Effector memory CD4-positive, alpha-beta T cell (primary cell): Measurements from ENCODE around the gene RNPEPL1.
"Not testable (repeated sequence)": the region's sequence is repeated elsewhere in the genome, so short reads cannot be mapped to it uniquely, and the experiment has no call there.

Source experiments
- DNase-seq, 3 donors: peaks; one replicate each; pipeline ENCODE4 v3.0.0-alpha.2; 2020
- H3K27ac ChIP-seq: 2 replicates; pipeline ENCODE4 v1.7.0; 2013; ENCODE audit warnings: mild to moderate bottlenecking, low read length, moderate library complexity; ENCODE audit not compliant: insufficient read depth, poor library complexity, severe bottlenecking
- H3K27me3 ChIP-seq: replicated peaks from 2 replicates; pipeline ENCODE4 v1.7.0; 2013; ENCODE audit warnings: mild to moderate bottlenecking, low read length; ENCODE audit not compliant: insufficient read depth, control insufficient read depth, poor library complexity, severe bottlenecking
- H3K36me3 ChIP-seq: 2 replicates; pipeline ENCODE4 v1.7.0; 2013; ENCODE audit warnings: mild to moderate bottlenecking, low read length, moderate library complexity; ENCODE audit not compliant: control insufficient read depth, insufficient read depth
- H3K4me1 ChIP-seq: 2 replicates; pipeline ENCODE4 v1.7.0; 2013; ENCODE audit warnings: low read length, mild to moderate bottlenecking; ENCODE audit not compliant: control insufficient read depth, insufficient read depth, poor library complexity, severe bottlenecking
- H3K4me3 ChIP-seq: 2 replicates; pipeline ENCODE4 v1.7.0; 2013; ENCODE audit warnings: low read length, low read depth, mild to moderate bottlenecking; ENCODE audit not compliant: insufficient read depth, poor library complexity, severe bottlenecking
- H3K9me3 ChIP-seq: 2 replicates; pipeline ENCODE4 v1.7.0; 2013; ENCODE audit warnings: mild to moderate bottlenecking, low read length, moderate library complexity; ENCODE audit not compliant: control insufficient read depth

RNPEPL1 gene

DNA sequence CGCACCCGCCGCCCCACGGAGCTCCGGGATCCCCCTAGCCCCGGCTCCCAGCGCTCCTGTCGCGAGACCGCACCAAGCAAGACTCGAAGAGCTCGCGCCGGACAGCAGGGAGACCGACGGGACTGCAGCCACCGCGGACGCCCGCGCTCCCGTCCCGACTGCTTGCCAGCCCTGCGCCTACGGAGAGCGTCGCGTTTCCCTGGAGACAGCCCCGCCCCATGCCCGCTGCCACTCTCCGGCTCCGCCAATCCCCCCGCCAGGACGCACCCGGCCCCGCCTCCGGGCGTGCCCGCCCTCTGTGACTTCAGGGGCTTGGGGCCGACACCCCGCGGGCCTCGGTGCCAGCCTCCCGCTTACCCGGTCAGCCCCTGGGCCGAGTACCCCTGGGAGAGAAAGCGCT, 10.5 kb upstream of the RNPEPL1 start, which contains the start of gene ANKMY1:
ANKMY1 (minus strand) TSS at position 181 of the 400 bp plus-strand sequence. CDS start 653 bp downstream, outside the sequence.
- no peaks in the 10 kb centered on the region for H3K9me3 ChIP-seq
- peaks cover 21% of the 10 kb centered on the region for H3K36me3 ChIP-seq
- H3K27me3 ChIP-seq: no peaks in the 10 kb centered on the region
- peak within 1 kb of the TSS; percentile 39 for H3K4me3 ChIP-seq
- no peak within 1 kb of the TSS for H3K27ac ChIP-seq
- H3K4me1 ChIP-seq: peaks cover 44% of the 10 kb centered on the region
- peak in 1 of 3 donors; percentile 45 for DNase-seq

DNA sequence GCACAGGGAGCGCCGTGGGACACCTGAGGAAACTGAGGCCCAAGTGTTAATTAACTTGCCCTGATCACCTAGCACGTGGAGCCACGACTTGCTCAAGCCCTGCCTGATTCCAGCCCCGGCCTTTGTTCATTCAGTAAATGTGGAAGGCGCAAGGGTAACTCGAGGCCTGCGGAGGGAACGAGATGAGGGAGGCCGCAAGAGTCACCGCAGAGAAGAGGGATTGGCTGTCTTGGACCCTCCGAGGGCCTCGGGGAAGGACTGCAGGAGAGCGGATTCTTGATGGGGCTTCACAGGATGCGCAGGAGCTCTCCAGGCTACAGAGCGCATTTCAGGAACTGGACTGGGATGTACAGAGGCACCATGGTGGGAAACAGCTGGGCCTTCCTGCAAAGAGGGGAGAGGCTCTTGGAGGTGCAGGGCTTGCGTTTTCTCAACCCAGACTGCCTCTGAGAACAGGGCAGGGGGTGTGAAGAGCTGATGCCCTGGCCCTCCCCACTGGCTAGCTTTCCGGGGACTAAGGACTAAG, 10.0 kb upstream of the RNPEPL1 start:
- Histone ChIP-seq H3K27ac (no peak overlapping the region), H3K27me3 (no peaks in the 10 kb centered on the region), H3K9me3 (no peaks in the 10 kb centered on the region), H3K4me1 (peaks cover 47% of the 10 kb centered on the region), H3K4me3 (peak overlapping the region; percentile 39), H3K36me3 (peaks cover 16% of the 10 kb centered on the region)
- no peak for DNase-seq

DNA sequence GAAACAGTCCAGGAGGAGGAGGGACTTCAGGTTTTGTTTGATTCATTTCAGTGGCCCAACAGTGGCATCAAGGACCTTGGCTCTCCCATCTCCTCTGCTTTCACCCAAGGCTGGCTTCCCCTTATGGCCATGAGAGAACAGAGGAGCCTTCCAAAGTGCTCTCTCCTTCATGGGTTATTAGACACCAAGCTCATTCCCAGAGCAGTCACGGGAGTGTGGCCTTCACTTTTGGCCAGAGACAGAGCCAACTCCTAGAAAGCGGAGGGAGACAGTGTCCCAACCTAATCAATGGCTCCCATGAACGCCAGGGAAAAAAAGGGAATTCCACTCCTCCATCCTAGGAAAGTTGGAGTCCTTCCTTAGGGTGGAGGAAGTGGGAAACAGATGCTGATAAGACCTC, 9.0 kb upstream of the RNPEPL1 start:
- Histone ChIP-seq H3K9me3 (no peaks in the 10 kb centered on the region), H3K27me3 (no peaks in the 10 kb centered on the region), H3K4me3 (no peak overlapping the region), H3K4me1 (peaks cover 57% of the 10 kb centered on the region), H3K27ac (no peak overlapping the region), H3K36me3 (peaks cover 13% of the 10 kb centered on the region)
- no peak for DNase-seq

DNA sequence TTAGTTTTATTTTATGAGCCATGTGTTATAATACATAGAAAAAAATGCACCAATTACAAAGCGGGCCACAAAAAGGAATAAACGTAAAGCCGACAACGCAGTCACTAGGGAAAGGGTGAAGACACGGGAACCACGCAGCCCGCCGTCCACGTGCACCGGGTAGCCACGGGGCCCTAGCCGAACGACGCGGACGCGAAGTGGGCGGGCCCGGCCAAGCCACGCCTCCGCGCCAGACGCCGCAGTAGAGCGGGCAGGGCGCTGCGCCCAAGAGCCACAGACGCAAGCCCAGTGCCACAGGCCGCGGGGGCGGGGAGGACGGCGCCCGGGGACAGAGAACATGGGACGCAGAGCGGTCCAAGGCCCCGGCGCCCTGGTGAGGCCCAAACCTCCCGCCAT, 8.2 kb upstream of the RNPEPL1 start, which contains the start of gene DUSP28:
DUSP28 (plus strand) TSS at position 274 of the 396 bp plus-strand sequence. CDS start 328 bp downstream, outside the sequence.
- no peaks in the 10 kb centered on the region for H3K27me3 ChIP-seq
- peaks cover 5% of the 10 kb centered on the region for H3K36me3 ChIP-seq
- H3K4me1 ChIP-seq: peaks cover 65% of the 10 kb centered on the region
- H3K27ac ChIP-seq: peak within 1 kb of the TSS; percentile 95
- no peaks in the 10 kb centered on the region for H3K9me3 ChIP-seq
- H3K4me3 ChIP-seq: peak within 1 kb of the TSS; percentile 72
- DNase-seq: peak; percentile 84 to 85 (median 85)

DNA sequence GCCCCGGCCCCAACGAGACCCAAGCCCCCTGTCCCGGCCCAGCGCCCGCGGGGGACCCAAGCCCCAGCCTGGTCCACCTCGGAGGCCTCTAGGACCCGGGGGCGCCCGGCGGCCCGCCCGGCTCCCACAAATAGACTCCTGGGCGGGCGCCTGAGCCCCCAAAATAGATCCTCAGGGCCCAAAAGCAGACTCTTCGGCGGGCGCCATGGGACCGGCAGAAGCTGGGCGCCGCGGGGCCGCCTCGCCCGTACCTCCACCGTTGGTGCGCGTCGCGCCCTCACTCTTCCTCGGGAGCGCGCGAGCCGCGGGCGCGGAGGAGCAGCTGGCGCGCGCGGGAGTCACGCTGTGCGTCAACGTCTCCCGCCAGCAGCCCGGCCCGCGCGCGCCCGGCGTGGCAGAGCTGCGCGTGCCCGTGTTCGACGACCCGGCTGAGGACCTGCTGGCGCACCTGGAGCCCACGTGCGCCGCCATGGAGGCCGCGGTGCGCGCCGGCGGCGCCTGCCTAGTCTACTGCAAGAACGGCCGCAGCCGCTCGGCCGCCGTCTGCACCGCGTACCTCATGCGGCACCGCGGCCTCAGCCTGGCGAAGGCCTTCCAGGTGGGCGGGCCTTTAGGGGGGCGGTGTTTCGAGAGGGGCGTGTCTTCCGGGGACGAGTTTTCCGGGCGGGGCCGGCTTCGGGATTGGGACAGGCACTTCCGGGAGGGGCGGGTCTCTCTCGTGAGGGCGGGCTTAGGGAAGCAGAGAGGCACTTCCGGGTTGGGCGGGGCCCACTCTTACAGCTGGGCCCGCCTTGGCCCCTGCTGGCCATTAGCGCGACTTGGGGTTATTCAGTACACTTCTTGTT, 7.6 kb upstream of the RNPEPL1 start:
- H3K36me3 ChIP-seq: peaks cover 2% of the 10 kb centered on the region
- peaks cover 71% of the 10 kb centered on the region for H3K4me1 ChIP-seq
- H3K27me3 ChIP-seq: no peaks in the 10 kb centered on the region

DNA sequence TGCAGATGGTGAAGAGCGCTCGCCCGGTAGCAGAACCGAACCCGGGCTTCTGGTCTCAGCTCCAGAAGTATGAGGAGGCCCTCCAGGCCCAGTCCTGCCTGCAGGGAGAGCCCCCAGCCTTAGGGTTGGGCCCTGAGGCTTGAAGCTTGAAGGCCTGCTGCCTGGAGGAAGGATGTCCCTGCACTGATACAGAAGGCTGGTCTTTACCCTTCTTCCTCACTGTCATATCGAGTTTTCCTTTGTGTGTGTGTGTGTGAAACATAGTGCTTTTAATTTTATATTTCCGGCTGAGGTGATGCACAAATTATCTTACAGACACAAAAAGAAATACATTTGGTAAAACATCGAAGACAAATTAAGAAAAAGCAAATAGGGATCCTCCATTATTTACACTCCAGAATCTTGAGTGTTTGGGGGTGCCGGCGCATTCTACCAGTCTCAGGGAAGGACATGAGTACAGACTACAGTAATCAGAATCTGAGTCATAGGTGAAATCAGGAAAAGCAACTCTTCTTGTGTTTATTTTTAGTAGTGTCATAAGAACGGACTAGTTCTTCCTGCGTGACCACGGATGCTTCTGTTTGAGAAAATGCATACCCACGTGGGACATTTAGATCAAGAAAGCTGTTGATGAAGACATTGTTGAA, 6.8 kb upstream of the RNPEPL1 start:
- peak overlapping the region; percentile 72 for H3K4me3 ChIP-seq
- no peak for DNase-seq
- H3K4me1 ChIP-seq: peaks cover 75% of the 10 kb centered on the region

More for the DNA sequence above, 7.6 kb upstream of the RNPEPL1 start:
- Histone ChIP-seq H3K9me3 (no peaks in the 10 kb centered on the region), H3K4me3 (peak overlapping the region; percentile 72), H3K27ac (peak overlapping the region; percentile 95)
- peak; percentile 98 to 100 (median 100) for DNase-seq

DNA sequence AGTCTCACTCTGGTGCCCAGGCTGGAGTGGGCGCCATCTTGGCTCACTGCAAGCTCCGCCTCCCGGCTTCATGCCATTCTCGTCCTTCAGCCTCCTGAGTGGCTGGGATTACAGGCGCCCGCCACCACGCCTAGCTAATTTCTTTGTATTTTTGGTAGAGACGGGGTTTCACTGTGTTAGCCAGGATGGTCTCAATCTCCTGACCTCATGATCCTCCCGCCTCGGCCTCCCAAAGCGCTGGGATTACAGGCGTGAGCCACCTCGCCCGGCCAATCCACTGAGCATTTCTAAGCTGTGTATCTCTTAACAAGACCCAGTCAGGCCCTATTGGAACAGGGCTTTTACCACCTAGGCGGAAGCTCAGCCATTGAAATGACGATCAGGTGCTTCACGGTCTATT, 5.1 kb upstream of the RNPEPL1 start:
- H3K27me3 ChIP-seq, H3K36me3 ChIP-seq, H3K27ac ChIP-seq, H3K9me3 ChIP-seq, H3K4me3 ChIP-seq, DNase-seq: not testable (repeated sequence)
- H3K4me1 ChIP-seq: peaks cover 79% of the 10 kb centered on the region

More for the DNA sequence above, 6.8 kb upstream of the RNPEPL1 start:
- no peaks in the 10 kb centered on the region for H3K9me3 ChIP-seq
- H3K36me3 ChIP-seq: no peaks in the 10 kb centered on the region
- H3K27ac ChIP-seq: peak overlapping the region; percentile 95
- H3K27me3 ChIP-seq: no peaks in the 10 kb centered on the region

DNA sequence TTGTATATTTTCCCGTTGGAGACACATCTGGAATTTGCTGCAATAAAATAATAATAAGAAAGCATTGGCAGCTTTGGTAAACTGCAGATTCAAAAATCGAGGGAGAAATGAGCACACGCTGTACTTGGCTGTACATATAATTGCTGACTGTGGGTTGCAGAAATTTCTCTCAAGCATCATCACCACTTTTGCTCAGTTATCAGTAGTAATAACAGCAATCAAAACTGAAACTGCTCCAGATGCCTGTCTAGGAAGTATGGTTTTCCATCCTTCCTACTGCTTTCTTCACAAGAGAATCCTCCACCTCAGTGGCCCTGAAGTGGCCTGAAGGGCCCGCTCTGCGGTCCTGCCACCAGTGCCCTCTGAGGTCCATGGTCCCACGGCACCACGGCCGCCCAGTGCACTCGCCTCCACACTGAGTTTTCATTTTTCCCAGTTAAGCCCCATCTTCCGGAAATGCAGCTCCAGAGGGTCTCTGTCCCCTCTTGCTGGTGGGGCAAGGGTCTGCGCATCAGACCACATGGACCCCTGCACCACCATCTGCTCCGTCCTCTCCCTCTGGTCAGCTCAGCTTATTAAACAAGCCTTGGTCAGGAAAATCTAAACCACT, 4.2 kb upstream of the RNPEPL1 start:
- no peak for DNase-seq

DNA sequence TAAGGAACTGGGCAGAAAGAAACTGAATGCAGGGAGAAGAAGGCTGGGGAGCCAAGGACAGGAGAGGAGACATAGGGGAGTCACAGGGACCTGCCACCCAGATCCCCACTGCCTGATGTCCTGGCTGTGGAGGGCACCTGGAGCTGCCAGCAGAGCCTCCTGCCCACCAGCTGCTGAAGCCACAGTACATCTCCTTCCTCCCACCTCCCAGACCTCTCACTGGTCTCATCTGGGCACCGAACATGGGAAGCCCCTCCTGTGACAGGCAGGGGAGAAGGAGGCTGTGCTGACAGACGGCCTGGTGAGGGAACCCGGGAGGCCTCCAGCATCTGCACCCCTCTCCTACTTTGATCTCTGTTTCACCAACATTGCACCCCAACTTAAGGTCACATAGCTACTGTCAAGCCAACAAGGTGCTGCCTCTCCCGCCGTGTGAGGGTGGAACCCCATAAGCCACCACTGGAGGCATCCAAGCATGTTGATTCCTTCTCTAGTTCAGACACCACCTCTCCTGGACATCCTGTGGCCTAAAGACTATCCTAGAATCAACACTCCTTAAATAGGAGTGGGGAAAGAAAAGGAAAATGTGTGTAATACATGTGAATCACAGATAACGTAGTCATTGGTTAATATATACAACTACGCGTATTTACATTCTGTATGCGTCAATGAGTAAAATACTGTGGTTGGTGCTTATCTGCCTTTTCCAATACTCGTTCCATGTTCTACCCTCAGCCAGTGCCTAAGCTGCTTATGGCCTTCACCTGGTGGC, 3.5 kb upstream of the RNPEPL1 start:
- H3K4me1 ChIP-seq: peaks cover 78% of the 10 kb centered on the region
- H3K4me3 ChIP-seq: peak overlapping the region; percentile 51
- no peaks in the 10 kb centered on the region for H3K36me3 ChIP-seq
- H3K27me3 ChIP-seq: no peaks in the 10 kb centered on the region
- H3K9me3 ChIP-seq: no peaks in the 10 kb centered on the region
- no peak for DNase-seq
- peak overlapping the region; percentile 95 for H3K27ac ChIP-seq

More for the DNA sequence above, 4.2 kb upstream of the RNPEPL1 start:
- no peaks in the 10 kb centered on the region for H3K9me3 ChIP-seq
- H3K27me3 ChIP-seq: no peaks in the 10 kb centered on the region
- peak overlapping the region; percentile 95 for H3K27ac ChIP-seq
- no peaks in the 10 kb centered on the region for H3K36me3 ChIP-seq
- H3K4me1 ChIP-seq: peaks cover 78% of the 10 kb centered on the region
- H3K4me3 ChIP-seq: no peak overlapping the region
